Measurements from ENCODE around the gene SHFL.

- TF ChIP-seq CTCF (conservative IDR thresholded peaks at IDR 0.05; ENCODE audit: low read depth, low read length) (no peak), BHLHE40 (IDR thresholded peaks at IDR 0.05; ENCODE audit: low read depth, low read length) (no peak)
Observed at GRCh38 chr19:10088949-10089554, 2.9 kb downstream of the SHFL start.

Measured in IMR-90 (cell line).